Measurements from ENCODE around the gene ATXN7L3. TPM values are rescaled to one million over a fixed set of nuclear protein-coding genes. Genes with fewer than 3 reads are reported as not detected.

The ATXN7L3 gene
- total and polyA plus RNA-seq, 2 donors (not counting 3 experiments of a cell fraction or from before 2014, with no cell fraction given), result 61.3 to 82.5 TPM

DNA sequence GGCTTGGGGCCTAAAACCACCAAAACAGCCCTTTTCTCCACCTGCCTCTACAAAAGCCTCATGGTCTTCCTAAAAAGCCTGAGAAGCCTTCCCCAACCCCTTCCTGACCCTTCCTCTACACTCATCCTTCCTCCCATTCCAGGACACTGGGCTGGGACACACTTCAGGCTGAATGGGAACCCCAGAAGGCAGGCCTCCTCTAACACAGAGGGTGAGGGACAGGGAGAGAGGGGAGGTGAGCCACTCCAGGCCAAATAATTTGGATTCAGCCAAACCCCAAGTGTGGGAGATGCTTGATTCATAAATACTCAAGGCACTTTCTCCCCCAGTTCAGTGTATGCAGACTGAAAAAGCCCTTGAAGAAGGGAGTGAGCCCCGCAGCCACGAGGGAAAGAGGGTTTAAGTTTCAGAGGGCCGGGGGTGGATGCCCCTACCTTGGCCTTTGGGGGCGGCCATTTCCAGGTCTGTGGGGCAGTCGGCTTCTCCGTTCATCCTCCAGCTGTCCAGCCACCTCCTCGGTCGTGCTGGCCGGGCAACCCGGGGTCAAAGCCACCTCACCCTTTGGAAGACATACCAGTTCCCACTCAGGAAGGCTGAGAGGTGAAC, 18.2 kb upstream of the ATXN7L3 start:
- intact Hi-C loops (cut with micrococcal nuclease), result loop anchor here (1.0 to 2.0 kb wide), 3 partner anchors 8 to 106 kb away; partner anchors contain the start of gene SLC25A39

More for the DNA sequence above, 18.2 kb upstream of the ATXN7L3 start:
- BruUV-seq (replicated peaks), result TSS peak; percentile 17
- CTCF ChIA-PET, result interaction anchor here (0.6 to 7.3 kb wide), 16 partner anchors 8 to 332 kb away, joined by 3 to 68 read pairs (median 4); partner anchors contain the start of genes GRN and SLC25A39
- TF ChIP-seq JUN (IDR thresholded peaks at IDR 0.05; ENCODE audit: borderline replicate concordance, insufficient read depth, insufficient read length, low read depth), result no peak
- no peak for TF ChIP-seq POLR2A (IDR thresholded peaks at IDR 0.05; ENCODE audit: low read depth, low read length)
- no peak for TF ChIP-seq GATA2 (IDR thresholded peaks at IDR 0.05; ENCODE audit: insufficient read depth, insufficient read length, low read depth, low read length)
- TF ChIP-seq, protein P1, sequence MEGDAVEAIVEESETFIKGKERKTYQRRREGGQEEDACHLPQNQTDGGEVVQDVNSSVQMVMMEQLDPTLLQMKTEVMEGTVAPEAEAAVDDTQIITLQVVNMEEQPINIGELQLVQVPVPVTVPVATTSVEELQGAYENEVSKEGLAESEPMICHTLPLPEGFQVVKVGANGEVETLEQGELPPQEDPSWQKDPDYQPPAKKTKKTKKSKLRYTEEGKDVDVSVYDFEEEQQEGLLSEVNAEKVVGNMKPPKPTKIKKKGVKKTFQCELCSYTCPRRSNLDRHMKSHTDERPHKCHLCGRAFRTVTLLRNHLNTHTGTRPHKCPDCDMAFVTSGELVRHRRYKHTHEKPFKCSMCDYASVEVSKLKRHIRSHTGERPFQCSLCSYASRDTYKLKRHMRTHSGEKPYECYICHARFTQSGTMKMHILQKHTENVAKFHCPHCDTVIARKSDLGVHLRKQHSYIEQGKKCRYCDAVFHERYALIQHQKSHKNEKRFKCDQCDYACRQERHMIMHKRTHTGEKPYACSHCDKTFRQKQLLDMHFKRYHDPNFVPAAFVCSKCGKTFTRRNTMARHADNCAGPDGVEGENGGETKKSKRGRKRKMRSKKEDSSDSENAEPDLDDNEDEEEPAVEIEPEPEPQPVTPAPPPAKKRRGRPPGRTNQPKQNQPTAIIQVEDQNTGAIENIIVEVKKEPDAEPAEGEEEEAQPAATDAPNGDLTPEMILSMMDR (IDR thresholded peaks at IDR 0.05; ENCODE audit: extremely low read depth in 1 of 2, insufficient read depth in 1 of 2, low read depth in 1 of 2, low read length in 2 of 2), result no peak
- peak overlapping the region; percentile 41 for H3K9ac ChIP-seq (replicated peaks; ENCODE audit: extremely low read depth, insufficient read depth, low read length)
- POLR2A ChIA-PET, result no interaction called here
- H3K4me3 ChIP-seq (replicated peaks in 1 of 3; ENCODE audit: insufficient read depth in 1 of 3, low read depth in 1 of 3, low read length in 3 of 3), result peak overlapping the region; percentile 9 to 68 (median 45)
- dilution Hi-C loops (cut with MboI; ENCODE audit: extremely low pct_ligation_motif_present, low sequenced_read_pairs), result no loop called here
- peak overlapping the region; percentile 9 for H2AFZ ChIP-seq (ENCODE audit: low read depth, low read length)
- peaks cover 28% of the 10 kb centered on the region for H3K79me2 ChIP-seq (ENCODE audit: control insufficient read depth, insufficient read depth, low read length)
- no peaks in the 10 kb centered on the region for H4K20me1 ChIP-seq (replicated peaks; ENCODE audit: control insufficient read depth, extremely low read depth, insufficient read depth, low read length)
- H3K4me1 ChIP-seq (ENCODE audit: control insufficient read depth, extremely low read depth, insufficient read depth, low read length), result peaks cover 27% of the 10 kb centered on the region
- DNase-seq (ENCODE audit: low read depth, low spot score), result no peak
- peak overlapping the region; percentile 78 for H3K4me2 ChIP-seq (ENCODE audit: insufficient read depth, low read length)
- H3K36me3 ChIP-seq (ENCODE audit: control insufficient read depth in 2 of 2, extremely low read depth in 1 of 2, insufficient read depth in 2 of 2, low read length in 2 of 2), result peaks cover 19 to 31% of the 10 kb centered on the region in 2 experiments
- H3K9me3 ChIP-seq (replicated peaks; ENCODE audit: control insufficient read depth, insufficient read depth, low read length), result no peaks in the 10 kb centered on the region
- no peaks in the 10 kb centered on the region for H3K9me1 ChIP-seq (replicated peaks; ENCODE audit: control insufficient read depth, extremely low read depth, insufficient read depth, low read length)
- FAIRE-seq, result no peak
- peak overlapping the region; percentile 21 for H3K27ac ChIP-seq (ENCODE audit: insufficient read depth, low read depth, low read length)
- no peaks in the 10 kb centered on the region for H3K27me3 ChIP-seq (ENCODE audit: control insufficient read depth in 2 of 2, insufficient read depth in 2 of 2, low read length in 2 of 2)

Data from endothelial cell of umbilical vein (primary cell).